ENCODE results near the gene MINK1. TPM values are rescaled to one million over a fixed set of nuclear protein-coding genes. Genes with fewer than 3 reads are reported as not detected.

MINK1 gene
- total and polyA plus RNA-seq, 10 of the 15 experiments (the other 5 are each of a cell fraction or from before 2014, with no cell fraction given): 0.08 to 55.6 (median 15.0) TPM

GRCh38 chr17:4833178-4833940 lies at the start of gene MINK1 (continued):
- TF ChIP-seq ZNF592 (IDR thresholded peaks at IDR 0.05) (no peak), CBFB (IDR thresholded peaks at IDR 0.05; ENCODE audit: low read depth) (no peak), EP300 (IDR thresholded peaks at IDR 0.05; ENCODE audit: borderline replicate concordance in 1 of 2, control insufficient read depth in 1 of 2, low read depth in 2 of 2, low read length in 2 of 2) (no peak), E4F1 (IDR thresholded peaks at IDR 0.05; ENCODE audit: borderline replicate concordance, partially characterized antibody) (no peak), SIN3A (IDR thresholded peaks at IDR 0.05; ENCODE audit: low read depth, low read length) (no peak), TCF3 (IDR thresholded peaks at IDR 0.05; ENCODE audit: borderline replicate concordance, insufficient read depth, low read depth, low read length) (no peak), RELB (IDR thresholded peaks at IDR 0.05; ENCODE audit: low read depth) (no peak), MTA2 (IDR thresholded peaks at IDR 0.05; ENCODE audit: low read depth) (no peak), ASH2L (IDR thresholded peaks at IDR 0.05; ENCODE audit: borderline replicate concordance, low read depth) (no peak), GABPA (IDR thresholded peaks at IDR 0.05; ENCODE audit: low read depth) (no peak), IKZF2 (IDR thresholded peaks at IDR 0.05) (no peak), CBX5 (IDR thresholded peaks at IDR 0.05; ENCODE audit: low read depth) (no peak), NR2C1 (IDR thresholded peaks at IDR 0.05) (0 out of 2 replicates have a peak, but pooled peaks have one; percentile 2), SKIL (IDR thresholded peaks at IDR 0.05; ENCODE audit: low read depth, poor library complexity, severe bottlenecking) (no peak), NBN (IDR thresholded peaks at IDR 0.05) (no peak), BCL3 (IDR thresholded peaks at IDR 0.05; ENCODE audit: borderline replicate concordance, insufficient read depth, low read depth, low read length, poor library complexity, severe bottlenecking) (no peak), TCF12 (IDR thresholded peaks at IDR 0.05; ENCODE audit: low read depth, low read length) (no peak)
